Neuronal stem cell (in vitro differentiated cells): Measurements from ENCODE around the gene AATK.
A peak's percentile ranks its signal among the peaks of the same experiment; 100 is the strongest.

Source experiments
- DNase-seq: peaks from one replicate; pipeline ENCODE4 v3.0.0-alpha.2; 2013; ENCODE audit warnings: low spot score
- H2AFZ ChIP-seq: one replicate; pipeline ENCODE4 v1.6.1; 2013; ENCODE audit warnings: mild to moderate bottlenecking, low read length, inconsistent platforms
- H2AK5ac ChIP-seq: 2 replicates; pipeline ENCODE4 v1.6.1; 2013; ENCODE audit warnings: low read depth, mild to moderate bottlenecking, inconsistent platforms, low read length, moderate library complexity, mixed read lengths
- H2BK120ac ChIP-seq: 2 replicates; pipeline ENCODE4 v1.6.1; 2013; ENCODE audit warnings: low read depth, mild to moderate bottlenecking, inconsistent platforms, low read length, moderate library complexity, mixed read lengths
- H2BK12ac ChIP-seq: one replicate; pipeline ENCODE4 v1.6.1; 2013; ENCODE audit warnings: low read length, inconsistent platforms
- H2BK15ac ChIP-seq: 2 replicates; pipeline ENCODE4 v1.6.1; 2013; ENCODE audit warnings: mild to moderate bottlenecking, low read length, inconsistent platforms, mixed read lengths
- H2BK5ac ChIP-seq: one replicate; pipeline ENCODE4 v1.6.1; 2013; ENCODE audit warnings: inconsistent platforms, mild to moderate bottlenecking, low read length, moderate library complexity
- H3K14ac ChIP-seq: one replicate; pipeline ENCODE4 v1.6.1; 2013; ENCODE audit warnings: low read length, inconsistent platforms
- H3K18ac ChIP-seq: 2 replicates; pipeline ENCODE4 v1.6.1; 2013; ENCODE audit warnings: low read length, inconsistent platforms
- H3K23ac ChIP-seq: 2 replicates; pipeline ENCODE4 v1.6.1; 2013; ENCODE audit warnings: low read depth, mild to moderate bottlenecking, mixed read lengths, low read length, inconsistent platforms; ENCODE audit not compliant: poor library complexity
- H3K27ac ChIP-seq: replicated peaks from 3 replicates; pipeline ENCODE4 v1.5.1; 2013; ENCODE audit warnings: low read length, inconsistent platforms
- H3K27me3 ChIP-seq, 3 experiments: 2 replicates each; pipeline ENCODE4 v1.6.1; 2013; ENCODE audit warnings: low read length in 3 of 3, mild to moderate bottlenecking in 2 of 3, inconsistent platforms in 1 of 3, low read depth in 1 of 3, mixed read lengths in 1 of 3, moderate library complexity in 1 of 3; ENCODE audit not compliant: control insufficient read depth in 3 of 3, insufficient read depth in 3 of 3
- H3K36me3 ChIP-seq, 2 donors: replicated peaks in 1 of 2; 2 replicates each; pipeline ENCODE4 v1.6.1; 2013; ENCODE audit warnings: low read length in 2 of 2; ENCODE audit not compliant: control insufficient read depth in 2 of 2, insufficient read depth in 2 of 2
- H3K4ac ChIP-seq: 2 replicates; pipeline ENCODE4 v1.6.1; 2013; ENCODE audit warnings: inconsistent platforms, mild to moderate bottlenecking, low read length, moderate library complexity
- H3K4me1 ChIP-seq, 2 donors: 1 replicate in 1 of 2; 2 replicates in 1 of 2; pipeline ENCODE4 v1.6.1; 2013; ENCODE audit warnings: low read length in 2 of 2, low read depth in 1 of 2; ENCODE audit not compliant: control insufficient read depth in 2 of 2, insufficient read depth in 1 of 2
- H3K4me2 ChIP-seq: one replicate; pipeline ENCODE4 v1.6.1; 2013; ENCODE audit warnings: mild to moderate bottlenecking, low read length, inconsistent platforms; ENCODE audit not compliant: insufficient read depth, poor library complexity, severe bottlenecking
- H3K4me3 ChIP-seq, 2 donors: 2 replicates each; pipeline ENCODE4 v1.5.1; 2013; ENCODE audit warnings: low read length in 2 of 2, mild to moderate bottlenecking in 2 of 2, inconsistent platforms in 1 of 2, moderate library complexity in 1 of 2
- H3K79me1 ChIP-seq: one replicate; pipeline ENCODE4 v1.6.1; 2013; ENCODE audit warnings: low read depth, mild to moderate bottlenecking, inconsistent platforms, low read length, moderate library complexity
- H3K9ac ChIP-seq: one replicate; pipeline ENCODE4 v1.6.1; 2013; ENCODE audit warnings: mild to moderate bottlenecking, low read depth, low read length, inconsistent platforms; ENCODE audit not compliant: poor library complexity
- H3K9me3 ChIP-seq, 2 donors: replicated peaks in 1 of 2; 2 replicates each; pipeline versions ENCODE3 to v1.6.1; 2013; ENCODE audit warnings: low read length in 2 of 2, mild to moderate bottlenecking in 2 of 2, inconsistent platforms in 1 of 2, low read depth in 1 of 2, mixed read lengths in 1 of 2, moderate library complexity in 1 of 2; ENCODE audit not compliant: control insufficient read depth in 2 of 2, insufficient read depth in 1 of 2
- H4K8ac ChIP-seq: one replicate; pipeline ENCODE4 v1.6.1; 2013; ENCODE audit warnings: low read depth, mild to moderate bottlenecking, inconsistent platforms, low read length, moderate library complexity
- H4K91ac ChIP-seq: one replicate; pipeline ENCODE4 v1.6.1; 2013; ENCODE audit warnings: low read length, low read depth, mild to moderate bottlenecking, inconsistent platforms; ENCODE audit not compliant: poor library complexity
- WGBS, 2 donors: extraction: QIAGEN DNeasy Blood & Tissue Kit; methylation state at CpG; one replicate each; pipeline ENCODE4 v1.1.7; 2013; ENCODE audit warnings: missing lambda C conversion rate in 2 of 2, mixed read lengths in 1 of 2; ENCODE audit not compliant: insufficient read length in 2 of 2, insufficient replicate concordance in 1 of 2; ENCODE audit errors: extremely low coverage in 2 of 2; 5-methylcytosine and 5-hydroxymethylcytosine counted together

AATK gene

DNA sequence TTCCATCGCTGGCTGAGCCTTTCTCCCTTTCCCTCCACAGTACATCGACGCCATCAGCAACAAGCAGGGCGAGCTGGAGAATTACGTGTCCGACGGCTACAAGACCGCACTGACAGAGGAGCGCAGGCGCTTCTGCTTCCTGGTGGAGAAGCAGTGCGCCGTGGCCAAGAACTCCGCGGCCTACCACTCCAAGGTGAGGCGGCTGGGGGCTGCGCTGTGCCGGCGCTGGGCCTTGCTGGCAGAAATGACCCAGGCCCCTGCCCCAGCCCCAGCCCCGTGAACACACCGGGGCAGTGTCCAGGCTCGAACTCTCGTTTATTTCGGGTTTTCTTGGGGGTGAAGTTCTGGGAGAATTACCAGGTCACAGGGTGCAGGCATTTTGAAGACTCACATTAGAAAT, 66.1 kb downstream of the AATK start:
- Histone ChIP-seq H2BK120ac (no peak overlapping the region), H2AFZ (no peak overlapping the region), H2BK5ac (no peak overlapping the region), H3K9me3 (no peaks in the 10 kb centered on the region), H3K4ac (no peak overlapping the region), H3K27me3 (no peaks in the 10 kb centered on the region), H3K4me2 (no peak overlapping the region), H3K4me1 (peaks cover 31 to 42% of the 10 kb centered on the region in 2 donors), H3K14ac (no peak overlapping the region), H3K27ac (no peak overlapping the region), H2AK5ac (peak overlapping the region; percentile 16), H3K18ac (peak overlapping the region; percentile 69), H3K36me3 (peaks cover 16 to 24% of the 10 kb centered on the region in 2 donors), H3K79me1 (no peaks in the 10 kb centered on the region), H2BK15ac (no peak overlapping the region), H2BK12ac (no peak overlapping the region), H4K91ac (no peak overlapping the region), H4K8ac (no peak overlapping the region), H3K4me3 (no peak overlapping the region), H3K9ac (no peak overlapping the region), H3K23ac (no peak overlapping the region)
- DNase-seq: no peak
- no CpG with 5 or more reads among the region's 23 CpGs for WGBS, 2 donors

DNA sequence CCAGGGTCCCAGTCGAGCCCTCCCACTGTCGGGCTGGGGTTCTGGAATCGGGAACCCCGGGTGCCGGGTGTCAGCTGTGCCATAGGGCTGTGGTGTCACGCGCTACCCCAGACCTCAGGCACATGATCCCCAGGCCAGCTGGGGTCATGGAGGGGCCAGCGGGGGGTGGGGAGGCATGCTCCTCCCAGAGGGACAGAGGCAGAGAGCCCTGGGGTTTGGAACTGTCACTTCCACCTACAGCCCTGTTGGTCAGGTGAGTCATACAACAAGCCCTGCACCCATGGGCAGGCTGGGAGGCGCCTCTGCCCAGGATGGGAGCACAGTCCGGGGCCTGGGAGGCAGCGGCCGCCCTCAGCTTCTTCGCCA, 68.1 kb downstream of the AATK start:
- H3K4me3 ChIP-seq: no peak overlapping the region
- H3K79me1 ChIP-seq: no peaks in the 10 kb centered on the region
- H3K36me3 ChIP-seq: peaks cover 8 to 12% of the 10 kb centered on the region in 2 donors
- H3K4me1 ChIP-seq: peaks cover 49 to 60% of the 10 kb centered on the region in 2 donors
- H2AFZ ChIP-seq: peak overlapping the region; percentile 67
- peak overlapping the region; percentile 59 for H2BK15ac ChIP-seq
- H3K27me3 ChIP-seq: no peaks in the 10 kb centered on the region
- H3K9ac ChIP-seq: no peak overlapping the region
- no peak overlapping the region for H2BK5ac ChIP-seq
- H3K4me2 ChIP-seq: no peak overlapping the region
- no peak overlapping the region for H2BK120ac ChIP-seq
- no peak overlapping the region for H3K27ac ChIP-seq
- peak overlapping the region; percentile 49 for H3K18ac ChIP-seq
- H3K14ac ChIP-seq: no peak overlapping the region
- peak overlapping the region; percentile 12 for H2BK12ac ChIP-seq
- no peaks in the 10 kb centered on the region for H3K9me3 ChIP-seq
- no peak overlapping the region for H3K4ac ChIP-seq
- no CpG with 5 or more reads among the region's 13 CpGs for WGBS, 2 donors
- H3K23ac ChIP-seq: no peak overlapping the region
- H4K91ac ChIP-seq: no peak overlapping the region
- no peak overlapping the region for H4K8ac ChIP-seq
- H2AK5ac ChIP-seq: peak overlapping the region; percentile 72
- DNase-seq: no peak

DNA sequence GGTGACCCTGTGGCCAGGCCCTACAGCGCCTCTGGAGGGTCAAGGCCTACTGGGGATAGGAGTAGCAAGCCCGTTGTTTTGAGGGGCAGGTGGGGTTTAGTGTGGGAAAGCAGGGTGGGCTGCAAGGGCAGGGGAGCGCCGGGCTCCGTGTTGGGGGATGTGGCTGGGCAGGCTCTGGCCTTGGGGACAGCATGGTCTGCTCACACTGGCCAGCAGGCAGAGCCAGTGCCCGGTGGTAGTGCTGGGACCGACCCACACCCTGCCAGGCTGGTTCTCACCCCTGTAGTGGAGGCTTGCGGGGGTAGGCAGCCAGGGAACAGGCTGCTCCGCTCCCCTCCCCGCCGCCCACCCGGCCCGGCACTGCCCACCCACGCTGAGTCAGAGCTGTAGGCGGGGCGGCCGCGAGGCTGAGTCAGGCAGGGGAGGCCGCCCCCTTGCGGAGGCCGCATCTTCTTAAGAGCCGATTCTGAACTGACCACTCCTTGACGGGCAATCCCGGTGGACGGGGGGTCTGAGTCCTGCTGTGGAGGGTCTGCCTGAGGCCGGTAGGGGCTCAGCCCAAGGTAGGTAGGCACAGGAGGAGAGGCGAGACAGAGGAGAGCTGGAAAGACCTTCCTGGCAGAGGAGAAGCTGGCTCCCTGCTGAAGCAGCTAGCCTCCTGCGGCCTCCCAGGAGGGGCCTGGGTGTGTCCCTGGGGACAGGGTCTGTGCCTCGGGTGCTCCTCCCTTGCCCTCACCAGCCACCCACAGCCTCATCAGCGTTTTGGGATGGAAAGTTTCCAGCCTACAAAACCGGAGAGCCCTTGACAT, 68.7 kb downstream of the AATK start:
- H2AFZ ChIP-seq: peak overlapping the region; percentile 67
- H4K8ac ChIP-seq: no peak overlapping the region
- no peaks in the 10 kb centered on the region for H3K79me1 ChIP-seq
- no peak overlapping the region for H3K4me3 ChIP-seq
- no peak overlapping the region for H3K27ac ChIP-seq
- H3K9me3 ChIP-seq: no peaks in the 10 kb centered on the region
- peak overlapping the region; percentile 100 for H2AK5ac ChIP-seq
- peaks cover 53 to 62% of the 10 kb centered on the region in 2 donors for H3K4me1 ChIP-seq
- no peak overlapping the region for H4K91ac ChIP-seq
- H2BK12ac ChIP-seq: peak overlapping the region; percentile 47
- H3K9ac ChIP-seq: peak overlapping the region; percentile 86
- no CpG with 5 or more reads among the region's 31 CpGs for WGBS, 2 donors
- peak overlapping the region; percentile 95 for H2BK5ac ChIP-seq
- peaks cover 8 to 12% of the 10 kb centered on the region in 2 donors for H3K36me3 ChIP-seq
- H3K18ac ChIP-seq: peak overlapping the region; percentile 96
- H3K4me2 ChIP-seq: peak overlapping the region; percentile 35
- H2BK15ac ChIP-seq: peak overlapping the region; percentile 80
- peak overlapping the region; percentile 30 for H3K23ac ChIP-seq
- peak overlapping the region; percentile 14 for H3K14ac ChIP-seq
- H3K27me3 ChIP-seq: no peaks in the 10 kb centered on the region
- peak; percentile 84 for DNase-seq
- H3K4ac ChIP-seq: peak overlapping the region; percentile 42
- peak overlapping the region; percentile 63 for H2BK120ac ChIP-seq

DNA sequence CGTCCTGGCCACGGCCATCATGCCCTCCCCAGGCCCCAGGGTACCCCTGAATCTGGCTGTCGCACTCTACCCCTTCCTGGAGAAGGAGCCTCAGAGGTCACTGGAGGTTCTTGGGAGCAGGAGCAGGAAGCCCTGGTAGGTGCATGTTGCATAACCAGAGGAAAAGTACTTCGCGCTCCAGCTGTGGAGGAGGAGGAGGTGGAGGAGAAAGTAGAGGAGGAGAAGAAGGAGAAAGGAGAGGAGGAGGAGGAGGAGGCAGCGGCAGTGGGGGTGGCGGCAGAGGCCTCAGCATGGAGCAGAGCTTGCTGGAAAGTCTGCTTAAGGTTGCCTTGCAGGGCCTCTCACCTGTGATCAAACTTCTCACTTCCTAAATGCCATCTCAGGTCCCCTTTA, 69.3 kb downstream of the AATK start:
- H3K27ac ChIP-seq: no peak overlapping the region

More for the DNA sequence above, 69.3 kb downstream of the AATK start:
- Histone ChIP-seq H2BK5ac (peak overlapping the region; percentile 95), H3K36me3 (peaks cover 6 to 12% of the 10 kb centered on the region in 2 donors), H2BK120ac (peak overlapping the region; percentile 95), H2AK5ac (peak overlapping the region; percentile 100), H3K27me3 (no peaks in the 10 kb centered on the region), H3K4me2 (peak overlapping the region; percentile 35), H3K4me3 (no peak overlapping the region), H3K18ac (peak overlapping the region; percentile 96), H4K8ac (no peak overlapping the region), H3K4me1 (peaks cover 53 to 62% of the 10 kb centered on the region in 2 donors), H3K23ac (peak overlapping the region; percentile 30), H3K14ac (peak overlapping the region; percentile 65), H2BK15ac (peak overlapping the region; percentile 80), H2BK12ac (peak overlapping the region; percentile 47), H2AFZ (peak overlapping the region; percentile 67), H4K91ac (peak overlapping the region; percentile 68), H3K9me3 (no peaks in the 10 kb centered on the region), H3K79me1 (no peaks in the 10 kb centered on the region), H3K9ac (no peak overlapping the region), H3K4ac (peak overlapping the region; percentile 42)
- DNase-seq: no peak
- WGBS, 2 donors: no CpG with 5 or more reads among the region's 7 CpGs
